Epithelial cell of prostate (primary cell): Measurements from ENCODE around the gene OLFM2.
"Not testable (repeated sequence)": the region's sequence is repeated elsewhere in the genome, so short reads cannot be mapped to it uniquely, and the experiment has no call there.

ENCODE experiments used
- DNase-seq: peaks from one replicate; pipeline ENCODE4 v3.0.0-alpha.2; 2011; ENCODE audit warnings: low read depth, low spot score
- H3K27ac ChIP-seq: fragments of 450-650 bp; 2 replicates; pipeline ENCODE4 v1.5.1; 2017; ENCODE audit warnings: mild to moderate bottlenecking

OLFM2 gene

DNA sequence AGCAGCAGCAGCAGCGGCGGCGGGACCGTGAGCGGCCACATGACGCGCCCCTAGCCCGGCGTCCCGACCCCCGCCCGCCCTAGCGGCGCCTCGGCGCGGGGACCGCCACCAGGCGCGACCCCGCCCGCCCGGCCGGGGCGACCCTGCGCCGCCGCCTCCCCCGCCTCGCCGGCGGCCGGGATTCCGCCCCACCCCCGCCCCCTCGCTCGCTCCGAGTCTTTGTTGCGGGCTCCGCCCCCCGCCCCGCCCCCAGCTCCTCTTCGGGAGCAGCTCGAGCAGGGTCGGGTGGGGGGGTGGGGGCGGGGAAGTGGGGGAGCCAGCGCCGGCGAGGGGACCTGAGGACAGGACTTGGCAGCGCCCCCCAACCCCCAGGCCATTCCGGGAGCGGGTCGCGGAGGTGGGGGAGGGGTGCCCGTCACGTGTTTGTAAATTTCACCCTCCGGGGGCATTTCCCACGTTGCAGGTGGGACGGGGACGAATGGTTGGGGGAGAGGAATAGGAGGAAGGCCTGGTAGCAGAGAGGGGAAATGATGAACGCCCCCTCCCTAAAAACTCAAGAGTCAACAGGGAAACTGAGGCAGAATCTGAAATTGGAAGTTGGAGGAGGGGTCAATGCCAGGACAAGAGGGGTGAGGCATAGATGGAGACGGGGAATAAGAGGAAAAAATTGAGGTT, at the start of gene OLFM2:
TSS of gene OLFM2 (minus strand) at position 190 of the 675 bp plus-strand sequence. CDS start at position 41, 149 bp downstream.
- DNase-seq, result no peak
- H3K27ac ChIP-seq, result no peak within 1 kb of the TSS

- no peak overlapping the region for H3K27ac ChIP-seq
These were observed 45.3 kb upstream of the OLFM2 start for GRCh38 chr19:9981406-9982260.

DNA sequence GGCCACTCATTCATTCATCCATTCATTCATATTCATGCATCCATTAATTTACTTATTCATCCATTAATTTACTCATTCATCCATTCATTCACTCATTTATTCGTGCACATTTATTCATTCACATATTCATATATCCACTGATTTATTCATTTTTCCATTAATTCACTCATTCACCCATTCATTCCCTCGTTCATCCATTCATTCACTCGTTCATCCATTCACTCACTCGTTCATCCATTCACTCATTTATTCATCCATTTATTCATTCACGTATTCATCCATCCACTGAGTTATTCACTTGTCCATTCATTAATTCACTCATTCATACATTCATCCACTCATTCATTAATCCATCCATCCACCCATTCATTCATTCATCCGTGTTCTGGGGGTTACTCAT, 35.8 kb upstream of the OLFM2 start:
- DNase-seq, result no peak
- no peak overlapping the region for H3K27ac ChIP-seq

More at GRCh38 chr19:9981406-9982260, 45.3 kb upstream of the OLFM2 start:
- DNase-seq, result no peak

DNA sequence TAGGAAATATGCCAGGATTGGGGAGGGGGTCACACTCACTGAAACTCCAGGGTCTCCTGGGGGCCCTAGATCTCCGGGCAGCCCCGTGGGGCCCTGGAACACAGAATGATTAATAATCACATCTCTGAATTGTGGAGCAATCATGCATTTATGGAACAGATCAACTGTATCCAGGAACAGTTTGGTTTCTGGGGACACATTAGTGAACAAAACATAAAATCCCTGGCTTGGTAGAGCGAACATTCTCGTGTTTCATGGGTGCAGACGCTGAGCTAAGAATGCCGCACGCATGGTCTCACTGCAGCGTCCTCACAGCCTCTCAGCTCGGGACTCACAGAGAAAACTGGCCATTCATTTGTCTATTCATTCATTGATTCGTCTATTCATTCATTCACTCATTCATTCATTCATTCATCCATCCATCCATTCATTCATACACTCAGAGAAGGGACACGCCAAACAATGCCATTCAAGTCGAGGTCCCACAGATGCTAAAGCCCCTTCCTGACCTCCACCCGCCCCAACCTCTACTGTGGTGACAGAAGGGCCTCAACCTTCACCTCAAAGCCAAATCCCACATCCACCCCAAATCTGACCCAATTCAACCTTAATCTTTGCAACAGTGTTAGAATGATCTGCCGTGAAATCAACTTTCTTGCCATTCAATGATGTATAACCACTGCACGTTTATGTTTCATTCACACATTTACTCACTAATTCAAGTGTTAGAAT, 35.0 kb upstream of the OLFM2 start:
- DNase-seq, result no peak
- H3K27ac ChIP-seq, result no peak overlapping the region

- H3K27ac ChIP-seq, result no peak overlapping the region
- DNase-seq, result no peak
These were observed 34.2 kb upstream of the OLFM2 start for GRCh38 chr19:9970481-9970880.

- no peak overlapping the region for H3K27ac ChIP-seq
- DNase-seq, result no peak
These were observed 33.3 kb upstream of the OLFM2 start for GRCh38 chr19:9969688-9969975.

DNA sequence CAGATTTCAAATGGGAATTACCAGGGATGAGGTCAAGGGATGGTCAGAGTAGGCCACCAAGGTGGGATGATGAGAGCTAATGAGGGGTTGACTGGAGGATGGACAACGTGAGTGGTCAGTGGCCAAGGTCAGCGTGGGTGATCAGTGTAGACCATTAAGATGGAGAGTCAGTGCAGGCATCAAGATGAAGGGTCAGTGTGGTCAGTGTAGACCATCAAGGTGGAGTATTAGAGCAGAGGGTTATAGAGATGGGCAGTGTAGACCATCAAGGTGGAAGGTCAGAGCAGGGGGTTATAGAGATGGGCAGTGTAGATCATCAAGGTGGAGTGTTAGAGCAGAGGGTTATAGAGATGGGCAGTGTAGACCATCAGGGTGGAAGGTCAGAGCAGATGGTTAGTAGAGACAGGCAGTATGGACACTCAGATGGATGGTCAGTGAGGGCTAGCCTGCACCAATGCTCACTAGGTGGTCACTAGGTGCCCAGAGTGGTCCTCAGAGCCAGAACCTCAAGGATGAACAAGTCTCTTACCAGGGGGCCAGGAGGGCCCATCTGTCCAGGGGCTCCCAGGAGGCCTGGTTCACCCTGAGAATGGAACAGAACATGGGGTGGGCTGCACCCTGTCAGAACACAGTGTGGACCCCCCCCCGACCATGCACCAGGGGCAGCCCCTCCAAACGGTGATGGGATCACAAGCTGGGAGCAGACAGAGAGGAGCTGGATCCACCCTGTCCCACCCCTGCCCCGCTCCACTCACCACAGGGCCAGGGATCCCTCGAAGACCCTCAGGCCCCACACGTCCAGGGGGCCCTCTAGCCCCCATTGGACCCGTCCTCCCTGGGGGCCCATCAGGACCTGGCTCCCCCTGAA, 32.7 kb upstream of the OLFM2 start:
- no peak overlapping the region for H3K27ac ChIP-seq
- no peak for DNase-seq

- DNase-seq, result no peak
- no peak overlapping the region for H3K27ac ChIP-seq
These were observed 31.0 kb upstream of the OLFM2 start for GRCh38 chr19:9967326-9967725.

DNA sequence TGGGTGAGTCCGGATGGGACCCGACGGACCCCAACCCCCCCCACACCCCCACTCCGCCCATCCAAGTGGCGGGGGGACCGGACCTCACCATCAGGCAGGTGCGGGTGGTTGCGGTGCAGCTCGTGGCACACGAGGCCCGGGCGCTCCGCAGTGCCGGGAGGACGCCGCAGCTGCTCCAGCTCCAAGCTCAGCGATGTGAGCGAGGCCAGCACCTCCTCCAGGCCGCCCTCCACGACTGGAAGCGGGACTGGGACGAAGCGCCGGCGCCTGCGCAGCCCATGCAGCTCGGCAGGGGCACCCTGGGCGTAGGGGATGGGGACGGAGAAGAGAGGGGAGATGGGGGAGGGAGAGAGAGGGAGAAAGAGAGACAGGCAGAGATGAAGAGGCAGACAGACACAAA, 30.1 kb upstream of the OLFM2 start:
- no peak for DNase-seq
- H3K27ac ChIP-seq, result no peak overlapping the region

- H3K27ac ChIP-seq, result no peak overlapping the region
- no peak for DNase-seq
These were observed 29.7 kb upstream of the OLFM2 start for GRCh38 chr19:9966024-9966423.

DNA sequence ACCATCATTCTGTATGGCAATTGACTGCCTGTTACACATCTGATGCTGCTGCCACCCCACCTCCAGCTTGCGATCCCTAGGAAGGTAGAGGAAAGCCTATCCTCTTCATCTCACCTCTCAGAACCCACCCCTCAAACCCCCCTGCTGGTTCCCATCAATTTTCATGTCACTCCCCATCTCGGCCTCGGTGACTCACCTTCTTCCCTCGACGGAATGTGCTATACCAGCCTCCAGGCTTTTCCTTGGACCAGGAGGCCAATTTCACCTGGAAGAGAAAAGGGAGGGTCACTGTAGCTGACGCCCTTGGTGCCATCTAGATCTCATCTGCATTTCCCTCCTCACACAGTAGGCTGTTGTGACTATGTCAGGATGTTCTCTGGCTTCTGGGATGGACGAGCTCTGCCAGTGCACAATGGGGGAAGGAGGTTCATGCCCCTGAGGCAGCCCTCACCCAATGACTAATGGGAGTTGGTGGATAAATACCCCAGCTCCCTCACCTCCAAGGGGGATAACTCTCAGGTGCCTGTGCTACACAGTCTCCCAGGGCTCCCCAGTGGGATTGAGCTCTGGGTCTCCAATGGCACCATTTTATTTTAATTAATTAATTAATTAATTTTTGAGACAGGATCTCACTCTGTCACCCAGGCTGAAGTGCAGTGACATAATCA, 26.4 kb upstream of the OLFM2 start:
- no peak for DNase-seq
- H3K27ac ChIP-seq, result no peak overlapping the region

DNA sequence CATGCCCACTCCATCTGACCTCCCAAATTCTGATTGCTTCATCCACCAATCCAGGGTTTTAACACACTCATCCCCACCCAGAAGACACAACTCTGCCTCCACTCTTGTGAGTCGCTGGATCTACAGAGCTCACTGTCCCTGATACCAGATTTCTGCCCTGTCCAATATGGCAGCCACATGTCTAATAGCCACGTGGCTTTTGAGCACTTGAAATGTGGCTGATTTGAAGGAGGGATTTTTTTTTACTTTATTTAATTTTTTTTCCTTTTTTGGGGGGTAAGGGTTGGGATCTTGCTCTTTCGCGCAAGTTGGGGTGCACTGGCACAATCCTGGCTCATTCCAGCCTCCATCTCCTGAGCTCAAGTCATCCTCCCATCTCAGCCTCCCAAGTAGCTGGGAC, 24.8 kb upstream of the OLFM2 start:
- DNase-seq, result no peak
- H3K27ac ChIP-seq, result no peak overlapping the region

GRCh38 chr19:9958379-9958821, 22.1 kb upstream of the OLFM2 start:
- H3K27ac ChIP-seq, result no peak overlapping the region
- no peak for DNase-seq

DNA sequence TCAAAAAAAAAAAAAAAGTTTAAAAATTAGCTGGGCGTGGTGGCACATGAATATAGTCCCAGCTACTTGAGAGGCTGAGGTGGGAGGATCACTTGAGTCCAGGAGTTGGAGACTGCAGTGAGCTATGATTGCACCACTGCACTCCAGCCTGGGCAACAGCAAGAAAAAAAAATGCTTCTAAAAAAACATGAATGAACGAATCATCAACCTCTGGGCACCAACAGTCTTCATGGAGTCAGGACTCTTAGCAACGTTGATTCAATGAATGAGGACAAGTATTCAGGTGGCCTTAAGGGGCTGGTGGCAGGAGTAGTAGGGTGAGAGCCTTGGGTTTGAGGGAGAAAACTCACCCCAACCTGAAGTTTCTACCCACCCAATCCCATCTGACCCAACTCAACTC, 20.6 kb upstream of the OLFM2 start:
- DNase-seq, result no peak
- H3K27ac ChIP-seq, result no peak overlapping the region

GRCh38 chr19:9953802-9954542, 17.7 kb upstream of the OLFM2 start:
- no peak overlapping the region for H3K27ac ChIP-seq
- DNase-seq, result no peak

DNA sequence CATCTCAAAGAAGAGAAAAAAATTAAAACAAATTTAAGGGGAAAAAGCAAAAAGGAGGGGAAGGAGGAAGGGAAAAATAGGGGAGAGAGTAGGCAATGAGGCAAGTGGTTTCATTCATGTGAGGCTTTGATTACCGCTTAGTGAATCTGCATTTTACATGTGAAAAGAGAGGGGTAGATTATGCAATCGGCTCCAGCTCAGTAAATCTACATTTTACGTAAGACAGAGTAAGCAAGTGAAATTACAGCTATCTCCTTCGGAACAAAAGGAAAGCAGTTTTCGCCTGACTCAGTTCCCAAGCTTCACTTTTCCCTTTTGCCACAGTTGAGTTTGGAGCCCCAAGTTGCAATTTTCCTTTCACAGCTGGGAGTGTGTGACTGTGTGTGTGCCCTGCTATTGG, 16.0 kb upstream of the OLFM2 start:
- no peak overlapping the region for H3K27ac ChIP-seq
- DNase-seq, result no peak

GRCh38 chr19:9947441-9947840, 11.1 kb upstream of the OLFM2 start:
- H3K27ac ChIP-seq, result no peak overlapping the region
- DNase-seq, result no peak

- H3K27ac ChIP-seq, result not testable (repeated sequence)
These were observed 10.3 kb upstream of the OLFM2 start for GRCh38 chr19:9946528-9947125.

More at GRCh38 chr19:9946528-9947125, 10.3 kb upstream of the OLFM2 start:
- not testable (repeated sequence) for DNase-seq
